Fibroblast of the aortic adventitia (primary cell): ENCODE data around the gene CAMK4. TPM values are rescaled to one million over a fixed set of nuclear protein-coding genes. Genes with fewer than 3 reads are reported as not detected.

Source experiments
- DNase-seq: peaks from one replicate; pipeline ENCODE4 v3.0.0-alpha.2; 2010; ENCODE audit warnings: low read depth
- H3K4me3 ChIP-seq: 2 replicates; pipeline ENCODE4 v1.5.1; 2011; ENCODE audit warnings: low read depth, mild to moderate bottlenecking, control low read depth, low read length, moderate library complexity
- CTCF ChIP-seq: IDR thresholded peaks from 2 replicates; pipeline ENCODE4 v1.5.1; 2011; ENCODE audit warnings: mild to moderate bottlenecking, low read length, control low read depth, inconsistent platforms; ENCODE audit not compliant: insufficient read depth
- total RNA-seq: library from RNA; depleted of rRNA; stranded (reverse); fragments of >200 nt; gene quantifications from 2 replicates; pipeline ENCODE4 v1.2.3, GENCODE V29; 2012; ENCODE audit warnings: low replicate concordance

CAMK4 gene
- total RNA-seq, 1 donor, result 5.4 TPM

GRCh38 chr5:111233052-111233374 lies 8.8 kb downstream of the CAMK4 start:
- no peak for TF ChIP-seq CTCF
- no peak overlapping the region for H3K4me3 ChIP-seq
- no peak for DNase-seq

- H3K4me3 ChIP-seq, result no peak overlapping the region
- DNase-seq, result no peak
- TF ChIP-seq CTCF, result no peak
Observed at GRCh38 chr5:111234125-111234524, 9.9 kb downstream of the CAMK4 start.

- no peak for DNase-seq
- no peak overlapping the region for H3K4me3 ChIP-seq
- no peak for TF ChIP-seq CTCF
Observed at GRCh38 chr5:111235635-111236034, 11.5 kb downstream of the CAMK4 start.

- DNase-seq, result no peak
- H3K4me3 ChIP-seq, result no peak overlapping the region
- TF ChIP-seq CTCF, result no peak
Observed at GRCh38 chr5:111236348-111236747, 12.2 kb downstream of the CAMK4 start.

- no peak for TF ChIP-seq CTCF
- H3K4me3 ChIP-seq, result no peak overlapping the region
- DNase-seq, result no peak
Observed at GRCh38 chr5:111236995-111237394, 12.8 kb downstream of the CAMK4 start.

- peak; percentile 5 for DNase-seq
- H3K4me3 ChIP-seq, result no peak overlapping the region
- TF ChIP-seq CTCF, result no peak
Observed at GRCh38 chr5:111237470-111237869, 13.3 kb downstream of the CAMK4 start.

- H3K4me3 ChIP-seq, result no peak overlapping the region
- no peak for DNase-seq
- TF ChIP-seq CTCF, result no peak
Observed at GRCh38 chr5:111238431-111239225, 14.4 kb downstream of the CAMK4 start.
